ENCODE data around the gene NCOA6. TPM values are rescaled to one million over a fixed set of nuclear protein-coding genes. Genes with fewer than 3 reads are reported as not detected.

The NCOA6 gene
- total and polyA plus RNA-seq, 2 donors (not counting 1 experiment from before 2014, with no cell fraction given): 16.0 to 31.9 TPM

DNA sequence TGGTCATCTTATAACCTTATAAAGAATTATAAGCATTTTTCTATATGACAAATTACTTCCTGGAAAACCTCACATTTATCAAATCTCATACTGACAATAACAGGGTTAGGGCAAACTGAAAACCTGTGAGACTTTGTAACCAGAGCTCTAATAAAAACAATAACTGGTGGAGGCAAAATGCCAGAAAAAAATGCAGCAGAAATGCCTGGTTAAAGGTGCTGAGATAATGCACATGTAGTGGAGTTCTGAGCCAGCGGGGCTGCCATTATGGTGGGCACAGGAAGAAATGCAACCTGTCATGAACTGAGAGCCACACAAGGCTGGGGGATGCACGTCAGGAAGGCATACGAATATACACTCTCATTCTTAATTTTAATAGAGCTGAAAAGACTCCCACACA is 53.0 kb downstream of the NCOA6 start:
- no peak for DNase-seq
- intact Hi-C loops (cut with micrococcal nuclease): no loop called here
- no peaks in the 10 kb centered on the region for H3K27me3 Mint-ChIP-seq
- no peaks in the 10 kb centered on the region for H3K9me3 ChIP-seq (ENCODE audit: control extremely low read depth in 1 of 3, control insufficient read depth in 2 of 3, insufficient read depth in 1 of 3, low read length in 2 of 3)
- ChIA-PET CTCF (interaction anchor here (0.5 to 2.3 kb wide), 7 partner anchors 10 to 460 kb away, joined by 3 to 15 read pairs (median 3); no protein-coding TSS in a partner anchor), POLR2A (interaction anchor here (0.6 kb wide), 1 partner anchor 57 kb away, joined by 6 read pairs; no protein-coding TSS in a partner anchor)
- no peaks in the 10 kb centered on the region for H3K4me1 ChIP-seq (ENCODE audit: control insufficient read depth in 2 of 2, insufficient read depth in 2 of 2, low read length in 2 of 2)
- no peaks in the 10 kb centered on the region for H3K9me3 Mint-ChIP-seq (ENCODE audit: insufficient read depth)
- TF ChIP-seq, protein P1, sequence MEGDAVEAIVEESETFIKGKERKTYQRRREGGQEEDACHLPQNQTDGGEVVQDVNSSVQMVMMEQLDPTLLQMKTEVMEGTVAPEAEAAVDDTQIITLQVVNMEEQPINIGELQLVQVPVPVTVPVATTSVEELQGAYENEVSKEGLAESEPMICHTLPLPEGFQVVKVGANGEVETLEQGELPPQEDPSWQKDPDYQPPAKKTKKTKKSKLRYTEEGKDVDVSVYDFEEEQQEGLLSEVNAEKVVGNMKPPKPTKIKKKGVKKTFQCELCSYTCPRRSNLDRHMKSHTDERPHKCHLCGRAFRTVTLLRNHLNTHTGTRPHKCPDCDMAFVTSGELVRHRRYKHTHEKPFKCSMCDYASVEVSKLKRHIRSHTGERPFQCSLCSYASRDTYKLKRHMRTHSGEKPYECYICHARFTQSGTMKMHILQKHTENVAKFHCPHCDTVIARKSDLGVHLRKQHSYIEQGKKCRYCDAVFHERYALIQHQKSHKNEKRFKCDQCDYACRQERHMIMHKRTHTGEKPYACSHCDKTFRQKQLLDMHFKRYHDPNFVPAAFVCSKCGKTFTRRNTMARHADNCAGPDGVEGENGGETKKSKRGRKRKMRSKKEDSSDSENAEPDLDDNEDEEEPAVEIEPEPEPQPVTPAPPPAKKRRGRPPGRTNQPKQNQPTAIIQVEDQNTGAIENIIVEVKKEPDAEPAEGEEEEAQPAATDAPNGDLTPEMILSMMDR (IDR thresholded peaks at IDR 0.05): no peak
- no peak for TF ChIP-seq EZH2 (IDR thresholded peaks at IDR 0.05; ENCODE audit: borderline replicate concordance, insufficient read depth, low read depth, low read length, poor library complexity, severe bottlenecking)
- ATAC-seq (ENCODE audit: low read depth): no peak
- no peak overlapping the region for H3K4me3 Mint-ChIP-seq
- no peak overlapping the region for H3K4me2 ChIP-seq (replicated peaks; ENCODE audit: low read depth, low read length, poor library complexity, severe bottlenecking)
- H4K20me1 ChIP-seq (ENCODE audit: control insufficient read depth, insufficient read depth, low read length, poor library complexity, severe bottlenecking): peaks cover 4% of the 10 kb centered on the region
- no peak overlapping the region for H2AFZ ChIP-seq (ENCODE audit: insufficient read depth, low read depth, low read length, poor library complexity, severe bottlenecking)
- H3K9ac ChIP-seq (ENCODE audit: low read length): no peak overlapping the region
- no peak overlapping the region for H3K4me3 ChIP-seq (ENCODE audit: control extremely low read depth in 1 of 5, extremely low read depth in 1 of 5, insufficient read depth in 1 of 5, low read depth in 2 of 5, low read length in 4 of 5)
- H3K27me3 ChIP-seq (replicated peaks in 1 of 4; ENCODE audit: control extremely low read depth in 1 of 4, control insufficient read depth in 3 of 4, insufficient read depth in 4 of 4, low read length in 3 of 4): no peaks in the 10 kb centered on the region
- peaks cover 21 to 47% of the 10 kb centered on the region in 2 experiments for H3K36me3 ChIP-seq (replicated peaks in 1 of 2; ENCODE audit: control extremely low read depth in 1 of 2, control insufficient read depth in 1 of 2, extremely low read depth in 1 of 2, insufficient read depth in 2 of 2, low read length in 1 of 2)
- H3K79me2 ChIP-seq (ENCODE audit: control insufficient read depth, insufficient read depth, low read length): no peaks in the 10 kb centered on the region
- WGBS (ENCODE audit: insufficient coverage): 100% methylated on average over 1 of the region's 3 CpGs
- H3K27ac Mint-ChIP-seq: no peak overlapping the region
- H3K4me1 Mint-ChIP-seq: no peaks in the 10 kb centered on the region
- H3K27ac ChIP-seq (ENCODE audit: low read length in 2 of 2): no peak overlapping the region

- POLR2A ChIA-PET: no interaction called here
- Histone ChIP-seq H3K4me3 (ENCODE audit: control extremely low read depth in 1 of 5, extremely low read depth in 1 of 5, insufficient read depth in 1 of 5, low read depth in 2 of 5, low read length in 4 of 5) (no peak overlapping the region), H3K4me2 (replicated peaks; ENCODE audit: low read depth, low read length, poor library complexity, severe bottlenecking) (no peak overlapping the region), H3K36me3 (replicated peaks in 1 of 2; ENCODE audit: control extremely low read depth in 1 of 2, control insufficient read depth in 1 of 2, extremely low read depth in 1 of 2, insufficient read depth in 2 of 2, low read length in 1 of 2) (peaks cover 21 to 54% of the 10 kb centered on the region in 2 experiments), H3K4me1 (ENCODE audit: control insufficient read depth in 2 of 2, insufficient read depth in 2 of 2, low read length in 2 of 2) (no peaks in the 10 kb centered on the region), H3K79me2 (ENCODE audit: control insufficient read depth, insufficient read depth, low read length) (no peaks in the 10 kb centered on the region), H4K20me1 (ENCODE audit: control insufficient read depth, insufficient read depth, low read length, poor library complexity, severe bottlenecking) (peaks cover 4% of the 10 kb centered on the region), H2AFZ (ENCODE audit: insufficient read depth, low read depth, low read length, poor library complexity, severe bottlenecking) (no peak overlapping the region), H3K27ac (ENCODE audit: low read length in 2 of 2) (no peak overlapping the region), H3K9me3 (ENCODE audit: control extremely low read depth in 1 of 3, control insufficient read depth in 2 of 3, insufficient read depth in 1 of 3, low read length in 2 of 3) (no peaks in the 10 kb centered on the region), H3K27me3 (replicated peaks in 1 of 4; ENCODE audit: control extremely low read depth in 1 of 4, control insufficient read depth in 3 of 4, insufficient read depth in 4 of 4, low read length in 3 of 4) (no peaks in the 10 kb centered on the region), H3K9ac (ENCODE audit: low read length) (no peak overlapping the region)
- 100% methylated on average over 2 of the region's 3 CpGs for WGBS (ENCODE audit: insufficient coverage)
- no peak overlapping the region for H3K27ac Mint-ChIP-seq
- no peaks in the 10 kb centered on the region for H3K27me3 Mint-ChIP-seq
- H3K4me1 Mint-ChIP-seq: no peaks in the 10 kb centered on the region
- no peak overlapping the region for H3K4me3 Mint-ChIP-seq
- ATAC-seq (ENCODE audit: low read depth): no peak
- intact Hi-C loops (cut with micrococcal nuclease): no loop called here
- no peaks in the 10 kb centered on the region for H3K9me3 Mint-ChIP-seq (ENCODE audit: insufficient read depth)
- TF ChIP-seq EZH2 (IDR thresholded peaks at IDR 0.05; ENCODE audit: borderline replicate concordance, insufficient read depth, low read depth, low read length, poor library complexity, severe bottlenecking): no peak
- TF ChIP-seq, protein P1 (IDR thresholded peaks at IDR 0.05): no peak
- CTCF ChIA-PET: interaction anchor here (1.0 to 8.0 kb wide), 5 partner anchors 10 to 459 kb away, joined by 3 to 135 read pairs (median 15); no protein-coding TSS in a partner anchor
- no peak for DNase-seq
These were observed 53.8 kb downstream of the NCOA6 start for GRCh38 chr20:34771680-34772081.

Measured in B cell (primary cell).